ENCODE results near the gene SLFN14.

- TF ChIP-seq POLR2A (IDR thresholded peaks at IDR 0.05) (no peak), CTCF (IDR thresholded peaks at IDR 0.05) (no peak)
Measured at GRCh38 chr17:35543856-35544255, 16.8 kb downstream of the SLFN14 start.
